Measurements from ENCODE around the gene NGEF.

The NGEF gene

DNA sequence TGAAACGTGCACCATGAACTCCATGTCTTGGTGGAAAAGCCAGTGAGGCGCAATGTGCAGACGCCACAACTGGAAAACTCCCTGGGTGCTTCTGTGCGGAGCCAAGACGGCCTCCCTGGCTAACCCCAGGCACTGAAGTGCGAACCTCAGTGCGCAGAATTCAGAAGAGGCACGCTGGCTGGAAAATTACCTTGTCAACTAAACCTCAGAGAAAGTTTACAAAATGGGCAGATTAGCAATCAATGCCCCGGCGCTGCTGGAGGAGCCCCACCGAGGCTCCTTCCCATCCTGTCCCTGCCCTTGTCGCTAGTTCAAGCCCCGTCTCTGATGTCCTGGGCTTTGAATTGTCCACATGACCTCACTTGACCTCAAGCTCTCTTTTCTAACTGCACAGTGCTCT lies 120.8 kb downstream of the NGEF start:
- TF ChIP-seq, protein P1, sequence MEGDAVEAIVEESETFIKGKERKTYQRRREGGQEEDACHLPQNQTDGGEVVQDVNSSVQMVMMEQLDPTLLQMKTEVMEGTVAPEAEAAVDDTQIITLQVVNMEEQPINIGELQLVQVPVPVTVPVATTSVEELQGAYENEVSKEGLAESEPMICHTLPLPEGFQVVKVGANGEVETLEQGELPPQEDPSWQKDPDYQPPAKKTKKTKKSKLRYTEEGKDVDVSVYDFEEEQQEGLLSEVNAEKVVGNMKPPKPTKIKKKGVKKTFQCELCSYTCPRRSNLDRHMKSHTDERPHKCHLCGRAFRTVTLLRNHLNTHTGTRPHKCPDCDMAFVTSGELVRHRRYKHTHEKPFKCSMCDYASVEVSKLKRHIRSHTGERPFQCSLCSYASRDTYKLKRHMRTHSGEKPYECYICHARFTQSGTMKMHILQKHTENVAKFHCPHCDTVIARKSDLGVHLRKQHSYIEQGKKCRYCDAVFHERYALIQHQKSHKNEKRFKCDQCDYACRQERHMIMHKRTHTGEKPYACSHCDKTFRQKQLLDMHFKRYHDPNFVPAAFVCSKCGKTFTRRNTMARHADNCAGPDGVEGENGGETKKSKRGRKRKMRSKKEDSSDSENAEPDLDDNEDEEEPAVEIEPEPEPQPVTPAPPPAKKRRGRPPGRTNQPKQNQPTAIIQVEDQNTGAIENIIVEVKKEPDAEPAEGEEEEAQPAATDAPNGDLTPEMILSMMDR (IDR thresholded peaks at IDR 0.05): no peak

DNA sequence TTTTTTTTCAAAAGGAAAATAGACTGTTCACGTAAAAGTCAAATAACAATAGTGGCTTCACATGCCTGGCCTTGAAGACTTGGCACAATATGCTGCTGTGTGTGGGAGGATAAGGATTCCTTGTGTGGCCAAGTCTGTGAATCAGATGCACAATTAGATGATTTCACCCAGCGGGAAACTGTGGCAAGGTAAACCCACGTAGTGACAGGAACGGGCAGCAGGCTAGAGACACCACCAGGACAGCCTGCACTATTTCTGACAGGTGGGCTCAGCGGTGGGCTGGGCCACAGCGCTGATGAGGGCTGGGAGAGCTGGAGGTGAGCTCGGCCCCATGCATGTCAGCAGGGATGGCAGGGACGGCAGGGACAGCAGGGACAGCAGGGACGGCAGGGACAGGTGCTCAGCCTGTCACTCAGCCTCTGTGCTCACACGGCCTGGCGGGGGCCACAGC lies 121.4 kb downstream of the NGEF start:
- TF ChIP-seq, protein P1 (IDR thresholded peaks at IDR 0.05): no peak

DNA sequence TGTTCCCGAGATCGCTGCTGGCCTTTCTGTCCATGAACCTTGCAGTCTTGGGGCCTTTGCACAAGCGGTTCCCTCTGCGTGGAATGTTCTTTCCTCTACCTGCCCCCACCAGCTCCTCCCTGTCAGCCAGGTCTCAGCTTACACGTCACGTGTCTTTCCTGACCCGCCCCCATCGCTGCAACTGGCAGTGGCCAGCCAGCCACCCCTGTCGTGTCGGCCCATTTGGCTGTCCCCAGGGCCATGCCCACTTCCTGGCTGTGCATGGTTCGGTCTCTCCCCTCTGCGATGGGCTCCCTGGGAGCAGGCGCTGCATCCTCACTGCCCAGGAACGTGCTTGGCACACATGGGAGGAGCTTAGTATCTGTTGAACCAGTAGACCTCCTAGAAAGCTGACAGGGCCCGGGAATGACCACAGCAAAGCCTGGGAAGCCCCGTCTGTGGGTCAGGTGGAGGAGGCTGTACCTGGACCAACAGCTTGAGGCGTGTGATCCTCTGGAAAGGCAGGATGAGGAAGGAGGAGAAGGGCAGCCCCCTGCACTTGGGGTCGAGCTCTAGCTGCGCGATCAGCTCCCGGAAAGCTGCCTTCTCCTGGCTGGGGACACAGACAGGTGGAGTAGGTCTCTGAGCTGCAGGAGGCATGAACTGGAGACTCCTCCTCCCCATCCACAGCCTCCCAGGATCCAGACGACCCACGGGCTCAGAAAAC lies 122.0 kb downstream of the NGEF start:
- TF ChIP-seq, protein P1 (IDR thresholded peaks at IDR 0.05): no peak

DNA sequence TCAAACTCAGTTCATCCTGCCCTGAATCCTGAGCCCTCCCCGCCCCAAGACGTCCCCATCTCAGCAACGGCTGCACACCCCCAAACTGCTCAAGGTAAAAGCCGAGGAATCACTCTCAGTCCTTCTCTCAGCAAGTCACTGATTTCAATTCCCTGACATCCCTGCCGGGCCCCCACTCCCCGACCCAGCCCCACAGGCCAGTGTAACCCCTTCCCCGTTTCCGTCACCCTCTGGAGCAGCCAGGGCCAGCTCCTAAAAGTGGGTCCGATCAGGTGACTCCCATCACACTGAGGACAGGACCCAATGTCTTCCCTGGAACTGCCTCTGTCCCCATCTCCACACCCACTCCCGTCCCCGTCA lies 122.5 kb downstream of the NGEF start:
- TF ChIP-seq, protein P1 (IDR thresholded peaks at IDR 0.05): no peak

DNA sequence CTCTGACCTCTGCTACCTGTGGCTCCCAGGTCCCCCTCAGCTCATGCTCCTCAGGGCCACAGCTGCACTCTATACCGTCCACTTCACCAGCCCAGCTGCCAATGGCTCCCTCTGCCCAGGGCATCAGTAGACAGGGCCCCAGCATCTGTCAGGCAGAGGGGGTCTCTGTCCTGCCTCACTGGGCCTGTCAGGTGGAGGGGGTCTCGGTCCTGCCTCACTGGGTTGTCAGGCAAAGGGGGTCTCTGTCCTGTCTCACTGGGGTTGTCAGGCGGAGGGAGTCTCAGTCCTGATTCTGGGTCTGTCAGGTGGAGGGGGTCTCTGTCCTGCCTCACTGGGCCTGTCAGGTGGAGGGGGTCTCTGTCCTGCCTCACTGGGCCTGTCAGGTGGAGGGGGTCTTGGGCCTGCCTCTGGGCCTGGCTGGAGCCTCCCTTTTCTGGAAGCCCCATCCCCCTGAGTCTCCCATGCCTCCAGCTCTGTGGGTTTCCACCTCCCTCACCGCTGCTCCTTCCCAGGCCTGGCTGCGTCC lies 123.1 kb downstream of the NGEF start:
- TF ChIP-seq, protein P1 (IDR thresholded peaks at IDR 0.05): no peak

DNA sequence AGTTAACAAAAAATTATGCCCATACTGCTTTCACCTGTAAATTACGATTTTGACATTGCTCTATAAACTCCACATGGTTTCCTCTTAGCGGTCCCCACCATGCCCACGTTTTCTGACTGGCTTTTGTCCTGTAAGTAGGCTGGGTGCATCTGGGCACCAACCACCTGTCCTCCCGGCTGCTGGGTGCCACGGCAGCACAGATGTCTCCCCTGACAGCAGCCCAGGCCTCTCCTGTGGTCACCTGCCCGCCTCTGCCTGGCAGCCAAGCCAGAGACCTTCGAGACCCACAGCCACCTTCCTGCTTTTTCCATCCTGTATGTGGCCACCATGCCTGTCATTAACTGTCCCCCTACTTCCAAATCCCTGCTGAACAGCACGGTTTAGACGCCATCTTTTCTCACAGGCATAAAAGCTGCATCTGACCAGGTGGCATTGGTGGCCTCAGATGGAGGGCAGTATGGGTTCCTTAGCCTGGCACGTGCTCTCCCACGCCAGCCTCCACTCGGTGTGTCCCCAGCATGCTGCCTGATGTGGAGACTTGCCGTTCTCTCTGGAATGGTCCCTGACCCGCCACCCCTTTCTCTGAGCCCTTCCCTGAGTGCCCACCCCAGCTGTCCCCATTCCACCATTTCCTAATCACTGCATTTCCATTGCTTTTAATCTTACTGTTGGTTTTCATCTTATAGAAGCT lies 124.1 kb downstream of the NGEF start:
- TF ChIP-seq, protein P1 (IDR thresholded peaks at IDR 0.05): no peak

DNA sequence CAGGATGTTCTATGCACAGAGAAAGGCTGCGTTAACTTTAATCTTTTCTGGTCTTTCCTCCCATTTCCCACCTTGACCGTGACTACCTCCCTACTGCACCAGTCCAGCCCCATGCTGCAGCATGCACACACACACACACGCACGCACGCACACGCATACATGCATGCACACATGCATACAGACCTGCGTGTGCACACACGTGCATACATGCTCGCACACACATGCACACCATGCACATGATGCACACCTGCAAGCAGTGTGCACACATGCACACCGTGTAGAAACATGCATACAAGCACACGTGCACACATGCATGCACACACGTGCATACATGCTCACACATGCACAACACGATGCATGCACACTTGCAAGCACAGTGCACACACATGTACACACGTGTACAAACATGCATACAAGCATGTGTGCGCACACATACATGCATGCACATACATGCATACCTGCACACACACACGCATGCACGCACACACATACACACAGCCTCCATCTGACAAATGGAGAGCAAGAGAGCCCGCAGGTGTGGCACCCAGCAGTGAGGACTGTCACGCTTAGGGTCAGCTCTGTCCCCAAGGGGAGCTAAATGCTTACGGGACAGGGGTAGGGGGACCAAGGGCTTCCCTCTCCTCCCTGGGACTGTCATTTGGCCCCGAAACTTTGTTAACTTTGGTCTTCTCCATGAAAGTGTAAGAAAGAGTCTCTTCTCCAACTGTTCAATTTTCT lies 124.8 kb downstream of the NGEF start:
- TF ChIP-seq, protein P1 (IDR thresholded peaks at IDR 0.05): no peak

Data from LNCAP (cell line).